Neuronal stem cell (in vitro differentiated cells): Measurements from ENCODE around the gene EOLA2.
"Not testable (repeated sequence)": the region's sequence is repeated elsewhere in the genome, so short reads cannot be mapped to it uniquely, and the experiment has no call there.

Experiments used
- DNase-seq: peaks from one replicate; pipeline ENCODE4 v3.0.0-alpha.2; 2013; ENCODE audit warnings: low spot score
- H2AFZ ChIP-seq: one replicate; pipeline ENCODE4 v1.6.1; 2013; ENCODE audit warnings: mild to moderate bottlenecking, low read length, inconsistent platforms
- H2AK5ac ChIP-seq: 2 replicates; pipeline ENCODE4 v1.6.1; 2013; ENCODE audit warnings: low read depth, mild to moderate bottlenecking, inconsistent platforms, low read length, moderate library complexity, mixed read lengths
- H2BK120ac ChIP-seq: 2 replicates; pipeline ENCODE4 v1.6.1; 2013; ENCODE audit warnings: low read depth, mild to moderate bottlenecking, inconsistent platforms, low read length, moderate library complexity, mixed read lengths
- H2BK12ac ChIP-seq: one replicate; pipeline ENCODE4 v1.6.1; 2013; ENCODE audit warnings: low read length, inconsistent platforms
- H2BK15ac ChIP-seq: 2 replicates; pipeline ENCODE4 v1.6.1; 2013; ENCODE audit warnings: mild to moderate bottlenecking, low read length, inconsistent platforms, mixed read lengths
- H2BK5ac ChIP-seq: one replicate; pipeline ENCODE4 v1.6.1; 2013; ENCODE audit warnings: inconsistent platforms, mild to moderate bottlenecking, low read length, moderate library complexity
- H3K14ac ChIP-seq: one replicate; pipeline ENCODE4 v1.6.1; 2013; ENCODE audit warnings: low read length, inconsistent platforms
- H3K18ac ChIP-seq: 2 replicates; pipeline ENCODE4 v1.6.1; 2013; ENCODE audit warnings: low read length, inconsistent platforms
- H3K23ac ChIP-seq: 2 replicates; pipeline ENCODE4 v1.6.1; 2013; ENCODE audit warnings: low read depth, mild to moderate bottlenecking, mixed read lengths, low read length, inconsistent platforms; ENCODE audit not compliant: poor library complexity
- H3K27ac ChIP-seq: replicated peaks from 3 replicates; pipeline ENCODE4 v1.5.1; 2013; ENCODE audit warnings: low read length, inconsistent platforms
- H3K27me3 ChIP-seq, 3 experiments: 2 replicates each; pipeline ENCODE4 v1.6.1; 2013; ENCODE audit warnings: low read length in 3 of 3, mild to moderate bottlenecking in 2 of 3, inconsistent platforms in 1 of 3, low read depth in 1 of 3, mixed read lengths in 1 of 3, moderate library complexity in 1 of 3; ENCODE audit not compliant: control insufficient read depth in 3 of 3, insufficient read depth in 3 of 3
- H3K36me3 ChIP-seq, 2 donors: replicated peaks in 1 of 2; 2 replicates each; pipeline ENCODE4 v1.6.1; 2013; ENCODE audit warnings: low read length in 2 of 2; ENCODE audit not compliant: control insufficient read depth in 2 of 2, insufficient read depth in 2 of 2
- H3K4ac ChIP-seq: 2 replicates; pipeline ENCODE4 v1.6.1; 2013; ENCODE audit warnings: inconsistent platforms, mild to moderate bottlenecking, low read length, moderate library complexity
- H3K4me1 ChIP-seq, 2 donors: 1 replicate in 1 of 2; 2 replicates in 1 of 2; pipeline ENCODE4 v1.6.1; 2013; ENCODE audit warnings: low read length in 2 of 2, low read depth in 1 of 2; ENCODE audit not compliant: control insufficient read depth in 2 of 2, insufficient read depth in 1 of 2
- H3K4me2 ChIP-seq: one replicate; pipeline ENCODE4 v1.6.1; 2013; ENCODE audit warnings: mild to moderate bottlenecking, low read length, inconsistent platforms; ENCODE audit not compliant: insufficient read depth, poor library complexity, severe bottlenecking
- H3K4me3 ChIP-seq, 2 donors: 2 replicates each; pipeline ENCODE4 v1.5.1; 2013; ENCODE audit warnings: low read length in 2 of 2, mild to moderate bottlenecking in 2 of 2, inconsistent platforms in 1 of 2, moderate library complexity in 1 of 2
- H3K79me1 ChIP-seq: one replicate; pipeline ENCODE4 v1.6.1; 2013; ENCODE audit warnings: low read depth, mild to moderate bottlenecking, inconsistent platforms, low read length, moderate library complexity
- H3K9ac ChIP-seq: one replicate; pipeline ENCODE4 v1.6.1; 2013; ENCODE audit warnings: mild to moderate bottlenecking, low read depth, low read length, inconsistent platforms; ENCODE audit not compliant: poor library complexity
- H3K9me3 ChIP-seq, 2 donors: replicated peaks in 1 of 2; 2 replicates each; pipeline versions ENCODE3 to v1.6.1; 2013; ENCODE audit warnings: low read length in 2 of 2, mild to moderate bottlenecking in 2 of 2, inconsistent platforms in 1 of 2, low read depth in 1 of 2, mixed read lengths in 1 of 2, moderate library complexity in 1 of 2; ENCODE audit not compliant: control insufficient read depth in 2 of 2, insufficient read depth in 1 of 2
- H4K8ac ChIP-seq: one replicate; pipeline ENCODE4 v1.6.1; 2013; ENCODE audit warnings: low read depth, mild to moderate bottlenecking, inconsistent platforms, low read length, moderate library complexity
- H4K91ac ChIP-seq: one replicate; pipeline ENCODE4 v1.6.1; 2013; ENCODE audit warnings: low read length, low read depth, mild to moderate bottlenecking, inconsistent platforms; ENCODE audit not compliant: poor library complexity
- WGBS, 2 donors: extraction: QIAGEN DNeasy Blood & Tissue Kit; methylation state at CpG; one replicate each; pipeline ENCODE4 v1.1.7; 2013; ENCODE audit warnings: missing lambda C conversion rate in 2 of 2, mixed read lengths in 1 of 2; ENCODE audit not compliant: insufficient read length in 2 of 2, insufficient replicate concordance in 1 of 2; ENCODE audit errors: extremely low coverage in 2 of 2; 5-methylcytosine and 5-hydroxymethylcytosine counted together

The EOLA2 gene

DNA sequence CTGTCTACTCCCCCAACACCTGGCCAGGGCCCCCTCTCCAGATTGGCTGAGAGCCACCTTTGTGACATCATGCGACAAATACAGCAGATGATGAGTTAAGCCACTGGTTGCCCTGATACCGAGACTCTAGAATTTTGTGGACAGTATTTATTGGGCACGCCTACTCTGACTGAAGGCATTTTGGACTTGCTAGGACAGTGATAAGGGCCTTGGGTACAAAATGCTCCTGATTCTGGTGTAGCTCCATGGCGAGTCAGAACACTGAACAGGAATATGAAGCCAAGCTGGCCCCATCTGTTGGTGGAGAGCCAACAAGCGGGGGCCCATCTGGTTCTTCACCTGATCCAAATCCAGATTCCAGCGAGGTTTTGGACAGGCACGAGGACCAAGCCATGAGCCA is 8.9 kb downstream of the EOLA2 start, which contains the start of gene HSFX4:
TSS of gene HSFX4 (plus strand) at position 174 of the 400 bp plus-strand sequence. CDS start at position 246, 72 bp downstream.
- H2BK5ac ChIP-seq, DNase-seq, H3K27me3 ChIP-seq, H3K9me3 ChIP-seq, H3K4ac ChIP-seq, H2BK120ac ChIP-seq, H2AFZ ChIP-seq, H3K4me3 ChIP-seq, H3K27ac ChIP-seq, H3K23ac ChIP-seq, H2AK5ac ChIP-seq, H3K18ac ChIP-seq, H4K8ac ChIP-seq, H3K9ac ChIP-seq, H2BK15ac ChIP-seq, H2BK12ac ChIP-seq, H3K36me3 ChIP-seq, H3K14ac ChIP-seq, H3K79me1 ChIP-seq, H3K4me2 ChIP-seq, H4K91ac ChIP-seq, H3K4me1 ChIP-seq: not testable (repeated sequence)
- no CpG with 5 or more reads among the region's 7 CpGs for WGBS, 2 donors

DNA sequence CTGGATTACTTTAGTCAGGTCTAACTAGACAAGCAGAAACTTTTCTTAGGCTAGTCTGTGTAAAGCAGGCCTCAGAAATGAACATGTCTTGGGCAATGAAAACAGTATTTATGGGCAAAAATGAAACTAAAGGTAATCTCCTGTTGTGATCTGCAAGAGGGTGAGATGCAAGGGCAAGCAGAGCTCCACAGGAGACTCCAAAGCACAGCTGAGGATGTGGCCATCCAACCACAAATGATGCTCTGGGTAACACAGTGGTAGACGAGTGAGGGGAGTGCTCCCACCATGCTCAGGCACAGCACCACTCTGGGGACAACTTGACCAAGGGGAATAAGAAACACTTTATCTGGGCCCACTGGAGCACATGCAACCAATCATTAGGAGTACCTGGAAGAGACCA is 9.7 kb downstream of the EOLA2 start:
- H4K8ac ChIP-seq, H2BK12ac ChIP-seq, H2BK120ac ChIP-seq, H3K4ac ChIP-seq, H3K9ac ChIP-seq, H3K4me2 ChIP-seq, H3K4me1 ChIP-seq, H2BK5ac ChIP-seq, H3K14ac ChIP-seq, H2BK15ac ChIP-seq, H2AK5ac ChIP-seq, H4K91ac ChIP-seq, H3K79me1 ChIP-seq, H3K4me3 ChIP-seq, H3K18ac ChIP-seq, H2AFZ ChIP-seq, H3K27me3 ChIP-seq, H3K27ac ChIP-seq, H3K23ac ChIP-seq, H3K9me3 ChIP-seq, H3K36me3 ChIP-seq, DNase-seq: not testable (repeated sequence)
- WGBS, 2 donors, result no CpG with 5 or more reads among the region's 1 CpG

DNA sequence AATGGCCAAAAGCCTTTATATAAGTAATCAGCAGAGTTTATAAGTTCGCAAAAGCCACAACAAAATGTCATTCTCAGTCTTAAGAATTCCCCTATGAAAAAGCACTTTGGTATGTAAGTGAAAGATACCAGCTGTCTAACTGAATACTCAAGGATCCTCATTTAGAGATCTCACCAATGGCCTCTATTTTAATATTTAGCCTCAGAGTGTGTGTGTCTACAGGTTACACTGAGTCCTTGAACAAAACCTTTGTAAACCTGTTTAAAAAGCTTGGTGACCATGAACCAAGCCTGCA is 10.4 kb downstream of the EOLA2 start:
- not testable (repeated sequence) for H4K8ac ChIP-seq, H3K4me1 ChIP-seq, H3K4me3 ChIP-seq, H3K23ac ChIP-seq, H3K4ac ChIP-seq, H3K4me2 ChIP-seq, H3K27me3 ChIP-seq, H2AK5ac ChIP-seq, H3K36me3 ChIP-seq, H2BK12ac ChIP-seq, DNase-seq, H3K9me3 ChIP-seq, H2BK5ac ChIP-seq, H2BK120ac ChIP-seq, H3K14ac ChIP-seq, H3K27ac ChIP-seq, H4K91ac ChIP-seq, H3K9ac ChIP-seq, H3K18ac ChIP-seq, H2AFZ ChIP-seq, H3K79me1 ChIP-seq, H2BK15ac ChIP-seq
- no CpG with 5 or more reads among the region's 1 CpG for WGBS, 2 donors

DNA sequence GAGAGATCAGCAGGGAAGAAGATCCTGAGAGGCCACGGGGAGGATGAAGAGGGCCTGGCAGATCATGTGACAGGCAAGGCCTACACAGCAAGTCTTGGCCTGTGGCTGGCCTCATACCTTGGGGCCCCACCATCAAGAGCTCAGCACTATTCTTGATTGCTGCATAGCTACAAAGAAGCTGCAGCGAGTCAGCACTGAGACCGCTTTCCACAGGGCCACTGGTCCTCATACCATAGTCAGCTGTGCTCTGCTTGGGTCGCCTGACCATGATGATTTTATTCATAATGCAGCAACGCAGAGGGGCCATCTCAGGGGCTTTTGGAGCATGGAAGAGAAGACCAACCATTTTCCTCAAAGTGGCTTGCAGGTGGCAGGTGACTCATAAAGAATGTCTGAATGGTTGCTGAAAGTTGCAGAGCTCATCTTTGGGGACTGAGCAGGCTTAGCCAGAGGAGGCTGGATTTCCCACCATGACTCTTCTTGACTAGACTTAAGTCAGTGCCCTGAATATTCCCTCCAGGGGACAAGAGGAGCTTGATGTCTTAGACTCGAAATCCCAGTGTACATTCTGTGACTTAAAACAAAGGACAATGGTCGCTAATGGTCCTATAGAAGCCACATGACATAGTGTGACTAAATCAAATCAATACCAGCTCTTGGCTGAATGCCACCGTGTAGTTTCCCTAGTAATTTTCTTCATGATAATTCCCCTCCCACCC is 10.9 kb downstream of the EOLA2 start:
- H2BK120ac ChIP-seq, H3K23ac ChIP-seq, H3K9ac ChIP-seq, H3K4ac ChIP-seq, H3K27me3 ChIP-seq, H3K18ac ChIP-seq, H2BK15ac ChIP-seq, H3K27ac ChIP-seq, H2BK12ac ChIP-seq, H3K36me3 ChIP-seq, H3K4me1 ChIP-seq, H3K4me2 ChIP-seq, H2BK5ac ChIP-seq, H3K79me1 ChIP-seq, H4K91ac ChIP-seq, H3K4me3 ChIP-seq, DNase-seq, H4K8ac ChIP-seq, H3K9me3 ChIP-seq, H2AFZ ChIP-seq, H3K14ac ChIP-seq, H2AK5ac ChIP-seq: not testable (repeated sequence)
- no CpG with 5 or more reads among the region's 8 CpGs for WGBS, 2 donors
